GM12801 (cell line): ENCODE measurements around the gene USP53.

Source experiments
- TF ChIP-seq, protein P1 (sequence below): IDR thresholded peaks from one replicate; pipeline ENCODE4 v1.5.1; 2011; ENCODE audit warnings: control low read depth; ENCODE audit not compliant: insufficient read length; ENCODE audit errors: extremely low read depth

USP53 gene

DNA sequence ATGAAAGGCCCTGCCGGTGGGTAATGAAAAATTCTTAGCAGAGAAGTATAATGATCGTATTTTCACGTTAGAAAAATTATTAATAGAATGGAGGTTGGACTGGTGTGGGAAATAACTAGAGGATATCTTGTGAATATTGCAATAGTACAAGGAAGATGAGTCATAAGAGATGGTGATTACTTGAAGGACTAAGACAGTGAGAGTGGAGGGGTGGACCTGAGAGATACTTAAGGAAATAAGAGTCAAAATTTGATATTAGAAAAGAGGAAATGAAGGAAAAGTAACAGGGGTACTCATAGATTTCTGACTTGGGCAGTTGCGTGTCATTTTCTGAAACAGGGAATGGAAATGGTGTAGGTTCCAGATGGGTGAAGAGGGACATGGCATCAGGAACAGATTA, 1.7 kb upstream of the USP53 start:
- TF ChIP-seq, protein P1, sequence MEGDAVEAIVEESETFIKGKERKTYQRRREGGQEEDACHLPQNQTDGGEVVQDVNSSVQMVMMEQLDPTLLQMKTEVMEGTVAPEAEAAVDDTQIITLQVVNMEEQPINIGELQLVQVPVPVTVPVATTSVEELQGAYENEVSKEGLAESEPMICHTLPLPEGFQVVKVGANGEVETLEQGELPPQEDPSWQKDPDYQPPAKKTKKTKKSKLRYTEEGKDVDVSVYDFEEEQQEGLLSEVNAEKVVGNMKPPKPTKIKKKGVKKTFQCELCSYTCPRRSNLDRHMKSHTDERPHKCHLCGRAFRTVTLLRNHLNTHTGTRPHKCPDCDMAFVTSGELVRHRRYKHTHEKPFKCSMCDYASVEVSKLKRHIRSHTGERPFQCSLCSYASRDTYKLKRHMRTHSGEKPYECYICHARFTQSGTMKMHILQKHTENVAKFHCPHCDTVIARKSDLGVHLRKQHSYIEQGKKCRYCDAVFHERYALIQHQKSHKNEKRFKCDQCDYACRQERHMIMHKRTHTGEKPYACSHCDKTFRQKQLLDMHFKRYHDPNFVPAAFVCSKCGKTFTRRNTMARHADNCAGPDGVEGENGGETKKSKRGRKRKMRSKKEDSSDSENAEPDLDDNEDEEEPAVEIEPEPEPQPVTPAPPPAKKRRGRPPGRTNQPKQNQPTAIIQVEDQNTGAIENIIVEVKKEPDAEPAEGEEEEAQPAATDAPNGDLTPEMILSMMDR: no peak

DNA sequence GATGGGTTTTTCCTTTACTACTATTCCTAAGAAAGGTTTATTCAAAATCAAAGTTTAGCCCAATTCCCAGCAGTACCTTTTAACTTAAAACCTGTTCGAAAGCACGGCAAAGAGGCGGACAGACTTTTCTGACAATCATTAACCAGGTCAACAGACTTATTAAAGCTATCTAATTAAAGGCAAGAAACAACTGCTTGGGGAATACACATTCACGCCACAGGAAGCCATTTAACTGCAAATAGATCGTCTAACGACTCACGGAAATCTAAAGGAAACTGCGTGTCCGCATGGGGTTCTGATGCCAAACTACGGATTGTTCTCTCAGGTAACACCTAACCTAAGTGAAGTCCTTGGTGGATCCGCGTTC, 663 bp upstream of the USP53 start:
- TF ChIP-seq, protein P1: no peak

DNA sequence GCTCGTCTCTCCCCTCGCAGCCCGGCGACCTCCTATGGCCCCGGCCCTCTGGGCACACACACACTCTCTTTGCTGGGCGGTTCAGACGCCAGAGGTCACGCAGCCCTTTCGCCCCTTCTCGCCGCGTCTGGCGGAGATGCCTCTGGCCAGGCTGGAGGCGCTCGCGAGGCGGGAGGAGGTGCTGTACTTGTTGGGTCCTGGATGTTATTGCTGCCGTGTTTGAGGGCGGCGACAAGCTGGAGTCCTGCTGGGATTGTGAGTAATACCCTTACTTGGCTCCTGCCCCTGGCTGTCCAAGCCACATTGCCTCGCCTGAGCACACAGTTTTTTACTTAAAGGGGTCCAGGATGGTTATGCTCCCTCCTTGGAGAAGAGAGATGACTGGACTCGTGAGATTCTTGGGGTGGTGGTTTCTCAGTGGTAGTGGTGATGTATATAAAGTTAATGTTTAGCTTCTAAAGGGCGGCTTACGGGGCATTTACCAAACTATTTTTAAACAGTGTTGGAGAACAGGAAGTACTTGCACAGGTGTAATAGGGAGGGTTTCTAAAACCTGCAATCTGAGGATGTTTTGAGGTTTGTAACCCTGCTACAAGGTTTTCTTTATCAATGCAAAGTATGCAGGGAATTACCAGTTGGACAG, 572 bp downstream of the USP53 start:
- TF ChIP-seq, protein P1: no peak

DNA sequence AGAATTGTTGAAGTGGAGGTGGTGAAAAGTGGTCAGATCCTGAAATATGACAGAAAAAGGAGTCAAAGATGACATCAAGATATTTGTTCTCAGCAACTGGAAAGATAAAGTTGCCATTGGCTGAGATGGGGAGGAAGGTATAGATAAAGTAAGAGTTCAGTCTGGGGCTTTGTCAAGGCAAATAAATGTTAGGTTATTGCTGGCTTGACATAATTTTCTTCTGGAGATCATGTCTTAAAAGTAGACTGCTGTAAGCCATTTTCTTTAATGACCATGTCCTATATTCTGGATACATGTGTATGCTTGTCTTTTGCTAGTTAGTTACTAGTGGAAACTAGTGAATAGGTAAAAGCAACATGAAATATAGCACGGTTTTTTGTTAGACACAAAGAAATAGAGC, 5.6 kb downstream of the USP53 start:
- TF ChIP-seq, protein P1: no peak

DNA sequence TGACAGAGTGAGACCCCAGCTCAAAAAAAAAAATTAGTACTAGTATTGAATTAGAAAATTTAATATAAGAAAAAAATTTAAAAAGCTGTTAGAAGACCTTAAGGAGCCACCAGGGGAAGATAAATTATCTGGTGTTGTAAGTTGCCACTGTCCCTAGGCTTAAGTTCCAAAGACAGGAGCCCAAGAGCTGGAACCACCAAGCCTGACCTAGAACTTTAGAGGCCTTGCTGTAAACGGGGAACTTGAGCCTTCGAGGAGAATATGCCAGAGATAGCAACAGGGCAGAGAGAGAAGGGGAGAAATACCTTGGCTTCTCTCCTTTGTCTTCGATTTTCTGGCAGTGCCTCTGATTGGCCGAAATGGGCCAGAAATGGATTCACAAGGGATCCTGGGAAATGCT, 8.9 kb downstream of the USP53 start:
- TF ChIP-seq, protein P1: no peak

DNA sequence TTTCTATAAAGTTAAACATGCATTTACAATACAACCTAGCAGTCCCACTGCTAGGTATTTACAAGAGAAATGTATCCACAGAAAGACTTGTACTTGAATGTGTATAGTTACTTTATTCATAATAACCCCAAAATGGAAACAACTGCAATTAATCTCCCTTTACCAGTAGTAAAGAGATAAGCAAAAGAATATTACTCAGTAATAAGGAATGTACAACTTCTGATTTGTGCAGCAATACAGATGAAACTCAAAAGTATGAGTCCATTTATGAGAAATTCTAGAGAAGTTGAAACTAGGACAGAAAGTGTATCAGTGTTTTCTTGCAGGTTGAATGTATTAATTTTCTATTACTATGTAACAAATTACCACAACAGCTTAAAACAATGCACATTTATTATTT, 15.2 kb downstream of the USP53 start:
- TF ChIP-seq, protein P1: no peak

DNA sequence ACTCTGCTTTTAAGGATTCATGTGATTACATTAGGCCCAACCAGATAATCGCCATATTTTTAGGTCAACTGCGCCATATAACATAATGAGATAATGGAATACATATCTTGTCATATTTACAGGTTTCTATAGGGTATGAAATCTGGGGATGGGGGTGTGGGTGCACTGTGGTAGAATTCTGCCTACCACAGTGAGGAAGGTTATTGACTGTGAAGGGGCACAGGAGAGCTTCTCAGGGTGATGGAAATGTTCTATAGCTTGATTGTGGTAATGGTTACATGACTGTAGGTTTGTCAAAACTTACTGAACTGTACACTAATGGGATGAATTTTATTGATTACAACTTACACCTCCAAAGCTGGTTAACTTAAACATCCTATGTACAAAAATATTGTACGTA, 15.9 kb downstream of the USP53 start:
- TF ChIP-seq, protein P1: no peak
